NCI-H1694 treated with DMSO at 0.1 percent for 48 hours (cell line): ENCODE measurements around the gene ADM5.

Experiments used
- DNase-seq: peaks from one replicate; lab custom pipeline; 2025; lab: John Stamatoyannopoulos, UW

The ADM5 gene

DNA sequence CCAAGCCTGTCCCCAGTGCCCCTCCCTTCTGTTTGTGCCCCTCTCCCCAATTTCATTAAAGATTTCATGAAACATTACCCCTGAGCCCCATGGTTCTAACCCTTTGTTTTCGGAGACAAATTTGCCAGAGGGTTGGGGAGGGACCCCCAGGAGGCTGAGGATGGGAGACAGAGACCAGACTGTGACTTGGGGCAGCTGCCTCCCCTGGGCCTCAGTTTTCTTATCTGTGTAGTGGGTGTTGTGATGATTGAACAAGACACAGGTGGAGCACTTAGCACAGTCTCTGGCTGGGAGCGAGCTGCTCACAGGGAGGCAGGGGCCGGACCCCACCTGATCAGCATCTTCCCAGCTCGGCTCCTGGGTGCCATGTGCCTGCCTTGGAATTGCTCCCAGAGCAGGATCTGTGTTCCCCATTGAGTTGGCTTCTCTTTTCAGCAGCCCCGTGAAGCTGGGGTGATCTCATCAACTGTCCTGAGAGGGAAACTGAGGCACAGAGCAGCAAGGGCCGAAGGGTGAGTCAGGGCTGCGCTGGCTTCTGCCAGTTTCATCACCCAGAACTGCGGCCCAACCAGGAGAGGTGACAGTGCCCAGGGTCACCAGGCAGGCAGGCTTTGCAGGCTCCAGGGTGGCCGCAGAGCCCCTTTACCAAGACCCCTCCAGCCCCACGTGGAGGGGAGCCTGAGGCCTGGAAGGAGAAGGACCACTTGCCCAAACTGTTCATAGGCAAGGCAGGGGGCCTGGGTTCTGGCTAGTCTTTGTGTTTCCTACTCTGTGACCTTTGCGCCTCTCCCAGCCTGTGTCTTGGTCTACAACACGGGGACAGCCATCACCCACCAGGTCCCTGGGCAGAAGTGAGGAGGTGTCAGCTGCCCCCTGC is 30.6 kb upstream of the ADM5 start:
- DNase-seq: no peak

- DNase-seq: no peak
Measured at GRCh38 chr19:49660338-49660961, 28.9 kb upstream of the ADM5 start.

GRCh38 chr19:49662011-49662410 is 27.4 kb upstream of the ADM5 start:
- no peak for DNase-seq

DNA sequence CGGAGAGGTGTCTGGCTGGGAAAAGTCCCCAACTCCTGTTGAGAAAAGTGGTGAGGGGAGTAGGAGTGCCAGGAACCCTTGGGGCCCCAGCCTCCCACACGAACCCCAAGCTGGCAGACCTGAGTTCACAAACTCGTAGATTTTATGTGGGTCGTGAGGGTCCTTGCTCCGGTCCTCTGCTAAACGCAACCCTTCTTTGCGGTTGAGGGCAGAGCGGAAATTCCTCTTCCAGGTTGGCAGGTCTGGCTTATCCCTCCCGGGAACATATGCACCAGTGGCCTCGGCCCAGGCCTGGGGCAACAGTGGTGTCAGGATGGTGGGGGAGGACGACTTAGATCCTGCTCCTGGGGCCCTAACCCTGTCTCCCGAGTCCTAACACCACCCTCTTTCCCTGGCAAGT is 26.2 kb upstream of the ADM5 start:
- no peak for DNase-seq

DNA sequence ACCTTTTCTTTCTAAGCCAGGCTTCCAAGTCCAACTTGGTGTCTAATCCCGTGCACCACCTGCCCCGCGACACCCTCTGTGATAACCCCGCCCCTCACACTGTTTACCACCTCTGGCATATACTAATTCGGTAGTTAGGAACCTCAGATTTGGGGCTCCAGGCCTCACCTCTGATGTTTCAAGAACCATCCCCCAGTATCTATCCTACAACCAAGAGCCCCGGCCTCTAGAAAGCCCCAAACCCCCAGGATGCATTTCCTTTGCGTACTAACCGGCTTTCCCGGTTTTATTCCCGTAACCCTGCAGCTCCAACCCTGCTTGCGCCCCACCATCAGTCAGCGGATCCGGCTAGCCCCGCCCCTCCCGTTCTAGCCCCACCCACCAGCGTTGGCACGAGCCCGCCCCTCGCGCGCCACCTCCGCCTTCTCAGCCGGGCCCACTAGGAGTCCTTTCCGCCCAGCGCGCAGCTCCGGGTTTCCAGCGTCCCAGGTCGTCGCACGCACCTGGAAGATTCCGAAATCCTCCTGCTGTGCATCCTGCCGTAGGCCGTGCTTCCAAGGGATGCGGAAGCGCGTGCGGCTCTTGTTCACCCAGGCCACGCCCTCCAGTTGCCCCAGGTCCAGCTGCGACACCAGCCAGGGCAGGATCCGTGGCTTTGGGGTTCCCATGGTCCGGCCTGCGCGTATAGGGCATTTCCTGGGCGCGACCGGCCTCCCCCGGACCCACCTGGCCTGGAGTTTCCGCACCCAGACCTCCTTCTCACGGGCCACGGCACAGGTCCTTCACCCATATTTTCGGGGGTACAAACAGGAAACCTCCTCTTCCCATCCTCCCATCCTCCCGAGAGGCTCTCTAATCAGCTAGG is 25.0 kb upstream of the ADM5 start:
- DNase-seq: peak; percentile 52

- DNase-seq: no peak
Measured at GRCh38 chr19:49665036-49665350, 24.4 kb upstream of the ADM5 start.

DNA sequence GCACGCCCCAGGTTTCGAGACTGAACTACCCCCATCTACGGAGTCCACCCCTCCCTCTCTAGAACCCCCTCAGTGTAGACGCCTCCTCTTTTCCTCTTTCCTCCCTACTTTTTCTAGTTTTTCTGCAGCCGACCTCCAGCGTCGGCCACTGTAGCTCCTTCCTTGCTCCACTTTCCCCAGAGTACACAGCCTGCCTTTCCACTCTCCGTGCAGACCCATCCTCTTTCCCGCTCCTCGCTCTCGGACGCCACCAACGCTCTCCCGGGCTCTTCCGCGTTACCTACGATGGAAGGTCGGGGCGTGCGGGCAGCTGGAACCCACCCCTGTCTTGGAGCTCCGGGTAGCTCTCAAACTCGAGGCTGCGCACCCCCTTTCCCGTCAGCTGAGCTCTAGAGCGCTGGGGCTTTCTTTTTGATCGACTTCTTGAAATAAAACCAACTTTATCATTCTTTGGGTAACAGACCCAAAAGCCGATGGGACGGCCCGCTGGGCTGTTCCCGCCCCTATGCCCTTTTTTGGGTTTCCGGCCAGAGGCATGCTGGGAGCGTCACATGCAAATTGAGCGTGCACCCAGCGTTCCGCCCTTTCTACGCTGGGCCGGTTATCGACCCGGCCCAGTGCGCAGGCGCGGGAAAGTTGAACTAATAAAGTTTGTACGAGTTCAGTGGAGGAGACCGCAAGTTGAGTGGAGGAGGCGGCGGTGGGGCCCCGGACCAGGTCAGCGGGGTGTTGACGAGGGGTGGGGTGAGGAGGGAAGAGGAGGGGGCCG is 23.9 kb upstream of the ADM5 start, which contains the start of the genes BCL2L12 and IRF3:
BCL2L12 (plus strand) TSS at position 583 of the 769 bp plus-strand sequence. CDS start 760 bp downstream, outside the sequence.
IRF3 (minus strand) TSS at position 507 of the 769 bp plus-strand sequence. CDS start 1,019 bp downstream, outside the sequence.
- DNase-seq: peak; percentile 85

GRCh38 chr19:49666120-49666444 is 23.3 kb upstream of the ADM5 start:
- no peak for DNase-seq

GRCh38 chr19:49667473-49667872 is 21.9 kb upstream of the ADM5 start:
- DNase-seq: no peak

GRCh38 chr19:49669516-49669915 is 19.9 kb upstream of the ADM5 start:
- DNase-seq: no peak

- DNase-seq: peak; percentile 70
Measured at GRCh38 chr19:49672131-49672919, 17.1 kb upstream of the ADM5 start.

- DNase-seq: peak; percentile 98
Measured at GRCh38 chr19:49676136-49676783, 13.1 kb upstream of the ADM5 start.

- DNase-seq: peak; percentile 100
Measured at GRCh38 chr19:49676784-49677230, 12.6 kb upstream of the ADM5 start.

DNA sequence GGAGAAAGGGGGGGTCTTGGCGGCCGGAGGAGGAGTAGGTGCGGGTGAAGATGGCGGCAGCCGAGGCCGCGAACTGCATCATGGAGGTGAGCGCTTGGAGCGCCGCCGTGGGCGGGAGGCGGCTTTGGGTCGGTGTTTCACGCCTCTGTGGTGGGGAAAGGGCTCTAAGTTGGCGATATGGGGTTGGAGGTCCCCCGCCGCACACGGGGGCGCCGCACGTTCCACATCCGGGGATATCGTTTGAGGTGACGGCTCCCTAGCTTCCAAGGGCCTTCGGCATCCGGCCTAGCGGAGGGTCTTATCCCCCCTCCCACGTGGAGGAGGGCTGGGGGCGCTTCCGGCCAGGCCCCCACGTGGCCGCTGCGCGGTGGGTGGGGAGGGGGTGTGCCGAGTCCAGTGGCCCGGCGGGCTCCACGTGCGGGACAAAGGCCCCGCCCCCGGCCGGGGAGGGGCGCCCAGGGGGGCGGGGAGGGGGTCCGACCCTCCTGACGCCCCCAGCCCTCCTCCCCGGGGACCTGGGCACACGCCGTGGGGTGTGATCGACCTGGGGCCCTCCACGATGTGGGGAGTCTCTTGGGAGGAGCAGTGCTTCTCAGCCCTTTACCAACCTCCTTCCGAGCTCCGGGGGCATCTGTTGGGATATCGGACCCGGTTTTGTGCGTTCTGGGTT is 12.0 kb upstream of the ADM5 start, which contains the start of gene PRMT1:
PRMT1 (plus strand) TSS at position 41 of the 670 bp plus-strand sequence; CDS start at position 51, 10 bp downstream.
- DNase-seq: peak; percentile 61

- DNase-seq: peak; percentile 87
Measured at GRCh38 chr19:49677901-49678674, 11.3 kb upstream of the ADM5 start.

- DNase-seq: no peak
Measured at GRCh38 chr19:49678985-49679770, 10.2 kb upstream of the ADM5 start.

DNA sequence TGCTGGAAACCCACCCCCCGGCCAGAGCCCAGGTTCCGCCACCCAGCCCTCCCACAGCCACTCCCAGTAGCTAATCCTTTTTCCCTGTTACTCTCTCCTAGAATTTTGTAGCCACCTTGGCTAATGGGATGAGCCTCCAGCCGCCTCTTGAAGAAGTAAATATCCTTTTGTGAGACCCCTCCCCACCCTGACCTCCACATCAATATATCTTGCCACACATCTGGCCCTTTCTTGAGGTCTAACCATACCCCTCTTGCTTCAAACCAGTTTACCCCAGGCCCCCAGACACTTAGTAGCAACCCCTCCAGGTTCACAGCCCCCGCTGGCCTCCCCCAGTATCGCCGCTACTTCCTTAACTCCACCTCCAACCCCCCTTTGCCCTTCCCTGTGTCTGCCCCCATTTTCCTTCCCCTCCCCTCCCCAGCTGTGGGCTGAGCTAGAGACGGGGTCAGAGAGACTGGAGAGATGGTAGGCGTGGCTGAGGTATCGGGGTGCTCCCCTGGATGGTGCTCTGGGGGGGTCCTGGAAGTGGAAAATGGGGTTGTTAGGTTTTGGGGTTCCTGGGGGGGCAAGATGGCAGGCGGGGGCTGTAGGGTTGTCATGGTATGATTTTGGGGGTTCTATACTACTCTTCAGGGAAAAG is 9.5 kb upstream of the ADM5 start:
- no peak for DNase-seq
